GM10847 (cell line): ENCODE measurements around the gene CCDC33.

Source experiments
- POLR2A ChIP-seq: IDR thresholded peaks from 2 replicates; pipeline ENCODE4 v1.6.1; 2011; ENCODE audit not compliant: insufficient read length; ENCODE audit errors: extremely low read depth

Gene CCDC33

DNA sequence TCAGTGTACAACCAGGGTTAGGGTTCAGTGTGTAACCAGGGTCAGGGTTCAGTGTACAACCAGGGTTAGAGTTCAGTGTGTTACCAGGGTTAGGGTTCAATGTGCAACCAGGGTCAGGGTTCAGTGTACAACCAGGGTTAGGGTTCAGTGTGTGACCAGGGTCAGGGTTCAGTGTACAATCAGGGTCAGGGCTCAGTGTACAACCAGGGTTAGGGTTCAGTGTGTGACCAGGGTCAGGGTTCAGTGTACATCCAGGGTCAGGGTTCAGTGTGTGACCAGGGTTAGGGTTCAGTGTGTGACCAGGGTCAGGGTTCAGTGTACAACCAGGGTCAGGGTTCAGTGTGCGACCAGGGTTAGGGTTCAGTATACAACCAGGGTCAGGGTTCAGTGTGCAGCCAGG is 98.0 kb downstream of the CCDC33 start:
- TF ChIP-seq POLR2A = no peak

- no peak for TF ChIP-seq POLR2A
Observed at GRCh38 chr15:74335396-74335795, 99.3 kb downstream of the CCDC33 start.

GRCh38 chr15:74336061-74337005 is 100.2 kb downstream of the CCDC33 start:
- TF ChIP-seq POLR2A = no peak

DNA sequence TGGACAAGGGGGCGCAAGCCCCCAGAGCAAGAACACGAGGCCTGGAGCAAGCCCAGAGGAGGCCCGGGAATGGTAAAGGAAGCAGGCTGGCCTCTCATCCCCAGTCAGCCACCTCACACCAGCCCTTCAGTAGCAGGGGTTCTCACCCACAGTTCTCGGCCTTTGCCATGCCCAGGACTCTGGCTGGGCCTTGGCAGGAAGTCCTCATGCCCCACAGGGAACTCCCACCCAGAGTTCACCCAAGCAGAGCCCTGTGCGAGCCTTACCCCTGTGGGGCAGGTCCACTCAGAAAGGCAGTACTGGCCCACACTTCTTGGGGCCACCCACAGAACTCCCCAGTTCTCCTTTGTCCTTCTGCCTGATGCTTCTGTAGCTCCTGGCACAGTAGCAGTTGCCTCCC is 101.0 kb downstream of the CCDC33 start:
- TF ChIP-seq POLR2A = no peak

DNA sequence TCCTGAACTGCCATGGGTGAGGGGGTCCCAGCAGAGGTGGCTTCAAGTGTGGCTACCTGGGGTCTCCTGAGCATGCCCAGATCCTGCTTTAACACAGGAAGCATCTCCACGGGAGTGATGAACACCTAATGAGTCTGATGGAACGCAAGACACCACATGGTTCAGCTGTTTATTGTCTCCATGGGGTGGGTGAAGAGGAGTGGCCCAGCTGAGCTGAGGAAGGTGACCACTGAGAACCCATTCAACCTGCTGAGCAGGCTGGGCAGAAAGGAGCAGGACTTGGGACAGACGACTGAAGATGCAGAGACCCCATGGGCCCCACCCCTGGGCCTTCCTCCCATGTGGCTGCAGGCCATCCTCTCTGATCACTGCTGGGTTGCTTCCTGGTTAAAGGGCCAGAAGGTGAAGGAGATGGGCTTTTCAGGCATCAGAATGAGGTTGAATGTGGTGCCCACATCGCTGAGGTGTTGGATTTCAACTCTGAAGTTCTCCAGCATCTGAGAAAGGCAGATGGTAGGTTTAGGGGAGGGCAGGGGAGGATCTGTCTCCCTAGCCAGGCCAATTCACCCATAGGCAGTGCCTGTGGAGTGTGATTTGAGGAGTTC is 101.6 kb downstream of the CCDC33 start:
- TF ChIP-seq POLR2A = no peak

DNA sequence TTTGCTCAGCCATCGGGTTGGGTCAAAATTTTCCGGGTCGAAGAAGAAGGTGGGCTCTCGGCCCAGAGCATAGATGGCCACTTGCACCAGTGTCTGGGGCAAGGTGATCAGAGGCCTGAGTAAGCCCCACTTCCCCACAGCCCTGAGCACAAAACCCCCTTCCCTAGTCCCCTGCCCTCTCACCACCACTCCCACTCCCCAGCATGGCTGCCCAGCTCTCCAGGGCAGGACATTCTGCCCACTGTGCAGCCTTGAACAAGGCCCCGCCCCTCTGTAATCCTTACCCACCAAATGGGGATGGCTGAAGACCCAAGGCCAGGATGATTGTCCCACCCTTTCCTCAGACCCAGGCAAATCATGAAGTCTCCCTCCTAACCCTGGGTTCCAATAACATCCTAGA is 102.5 kb downstream of the CCDC33 start:
- no peak for TF ChIP-seq POLR2A

GRCh38 chr15:74339371-74339770 is 103.2 kb downstream of the CCDC33 start:
- TF ChIP-seq POLR2A = no peak

GRCh38 chr15:74340150-74340549 is 104.0 kb downstream of the CCDC33 start:
- TF ChIP-seq POLR2A = no peak

DNA sequence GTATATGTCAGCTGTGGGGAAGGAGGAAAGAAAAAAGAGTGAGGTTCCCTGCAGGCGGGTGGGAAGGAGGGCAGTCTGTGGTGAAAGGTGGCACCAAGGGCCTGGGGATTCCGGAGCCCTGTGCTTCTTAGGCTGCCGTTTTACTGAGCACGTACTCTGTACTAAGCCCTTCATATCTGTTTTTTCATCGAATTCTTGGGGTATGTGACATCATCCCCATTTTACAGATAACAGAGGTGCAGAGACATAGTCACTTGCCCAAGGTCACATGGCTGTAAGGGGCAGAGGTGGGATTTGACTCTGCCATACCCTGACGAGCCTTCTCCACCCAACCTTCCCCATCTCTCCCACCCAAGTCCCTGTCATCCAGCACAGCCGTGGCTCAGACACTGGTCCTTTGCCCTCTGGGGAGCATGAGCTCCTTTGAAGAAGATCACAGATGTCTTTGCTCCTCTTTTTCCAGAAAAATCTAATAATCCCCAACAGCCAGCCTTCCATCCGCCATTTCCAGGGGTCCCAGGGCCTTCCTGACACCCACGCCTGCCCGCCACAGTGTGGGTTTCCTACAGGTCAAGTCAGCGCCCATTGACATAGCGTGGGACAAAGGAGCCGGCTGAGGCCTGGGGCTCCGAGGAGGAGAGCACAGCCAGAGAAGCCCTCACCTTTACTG is 107.1 kb downstream of the CCDC33 start:
- TF ChIP-seq POLR2A = no peak

DNA sequence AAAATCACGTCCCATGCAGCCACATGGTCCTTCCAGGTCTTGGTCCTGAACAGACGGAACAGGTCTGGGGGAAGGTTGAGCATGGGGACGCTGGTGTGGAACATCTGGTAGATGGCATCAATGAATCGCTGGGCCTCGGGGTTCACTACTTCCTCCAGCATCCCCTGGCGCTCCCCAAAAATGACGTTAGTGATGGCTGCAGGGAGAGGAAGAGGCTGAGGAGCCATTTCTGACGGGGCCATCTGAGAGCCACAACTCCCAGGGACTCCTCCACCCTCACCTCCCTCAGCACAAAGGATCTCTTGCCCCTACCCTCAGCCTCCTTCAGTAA is 107.6 kb downstream of the CCDC33 start:
- TF ChIP-seq POLR2A = no peak

DNA sequence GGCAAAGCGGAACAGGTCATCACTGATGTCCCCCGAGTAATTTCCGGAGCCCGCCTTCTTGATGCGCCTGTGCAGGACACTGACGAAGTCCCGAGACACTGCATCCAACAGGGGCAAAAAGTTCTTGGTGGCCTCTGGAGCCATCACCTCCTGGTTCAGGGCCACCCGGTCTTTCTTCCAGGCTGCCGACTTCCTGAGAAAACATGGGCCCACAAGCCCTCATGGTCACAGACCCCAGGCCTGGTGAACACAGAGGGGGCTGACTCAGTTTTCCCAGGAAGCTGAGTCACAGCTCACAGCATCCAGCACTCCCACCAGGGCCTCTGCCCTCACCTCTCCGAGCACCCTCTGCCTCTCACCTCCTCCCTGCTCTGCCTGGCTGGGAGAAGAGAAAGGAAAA is 108.9 kb downstream of the CCDC33 start:
- no peak for TF ChIP-seq POLR2A

DNA sequence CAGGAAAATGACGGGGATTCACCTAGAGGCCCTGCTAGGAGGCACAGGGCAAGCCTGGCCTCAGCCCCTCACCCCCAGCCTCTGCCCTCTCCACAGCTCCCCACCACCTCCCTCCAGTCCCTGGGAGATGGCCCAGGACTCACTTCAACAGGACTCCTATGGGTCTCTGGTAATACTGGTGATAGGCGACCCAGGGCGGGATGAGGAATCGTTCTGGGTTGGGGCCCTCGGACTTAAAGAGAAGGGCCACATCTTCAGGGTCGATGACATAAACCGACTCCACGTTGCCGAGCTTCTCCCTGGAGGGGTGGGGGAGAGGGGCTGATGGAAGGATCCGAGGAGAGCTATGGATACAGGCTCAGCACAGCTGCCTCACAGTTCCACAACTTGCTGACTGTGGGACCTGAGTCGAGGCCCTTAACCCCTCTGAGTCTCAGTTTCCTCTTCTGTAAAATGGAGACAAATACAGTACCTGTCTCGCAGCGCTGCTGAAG is 111.7 kb downstream of the CCDC33 start:
- no peak for TF ChIP-seq POLR2A

- TF ChIP-seq POLR2A = no peak
Observed at GRCh38 chr15:74349241-74349778, 113.2 kb downstream of the CCDC33 start.

- no peak for TF ChIP-seq POLR2A
Observed at GRCh38 chr15:74350295-74351275, 114.5 kb downstream of the CCDC33 start.
